ENCODE data around the gene ABI3BP.
A peak's percentile ranks its signal among the peaks of the same experiment; 100 is the strongest.

ABI3BP gene

GRCh38 chr3:100789579-100789978 is 203.6 kb downstream of the ABI3BP start:
- no peaks in the 10 kb centered on the region for H3K27me3 ChIP-seq (ENCODE audit: insufficient read depth, poor library complexity, severe bottlenecking)
- no peak for ATAC-seq (ENCODE audit: low read depth)
- TF ChIP-seq CTCF (IDR thresholded peaks at IDR 0.05; ENCODE audit: poor library complexity, severe bottlenecking): no peak

GRCh38 chr3:100783619-100784018 is 209.6 kb downstream of the ABI3BP start:
- DNase-seq (ENCODE audit: low spot score) (no peak), ATAC-seq (ENCODE audit: low read depth) (no peak)
- H3K36me3 ChIP-seq (ENCODE audit: low read depth): no peaks in the 10 kb centered on the region
- no peak overlapping the region for H3K4me3 ChIP-seq (ENCODE audit: severe bottlenecking)
- no peak for TF ChIP-seq CTCF (IDR thresholded peaks at IDR 0.05; ENCODE audit: poor library complexity, severe bottlenecking)
- H3K27ac ChIP-seq (ENCODE audit: poor library complexity, severe bottlenecking): no peak overlapping the region
- H3K4me1 ChIP-seq (ENCODE audit: insufficient read depth, poor library complexity, severe bottlenecking): peaks cover 2% of the 10 kb centered on the region
- H3K27me3 ChIP-seq (ENCODE audit: insufficient read depth, poor library complexity, severe bottlenecking): no peaks in the 10 kb centered on the region
- no peaks in the 10 kb centered on the region for H3K9me3 ChIP-seq (ENCODE audit: severe bottlenecking)

More at GRCh38 chr3:100789579-100789978, 203.6 kb downstream of the ABI3BP start:
- no peak for DNase-seq (ENCODE audit: low spot score)
- Histone ChIP-seq H3K4me3 (ENCODE audit: severe bottlenecking) (no peak overlapping the region), H3K36me3 (ENCODE audit: low read depth) (no peaks in the 10 kb centered on the region), H3K4me1 (ENCODE audit: insufficient read depth, poor library complexity, severe bottlenecking) (no peaks in the 10 kb centered on the region), H3K9me3 (ENCODE audit: severe bottlenecking) (no peaks in the 10 kb centered on the region), H3K27ac (ENCODE audit: poor library complexity, severe bottlenecking) (no peak overlapping the region)

GRCh38 chr3:100782906-100783305 is 210.3 kb downstream of the ABI3BP start:
- no peaks in the 10 kb centered on the region for H3K36me3 ChIP-seq (ENCODE audit: low read depth)
- H3K4me3 ChIP-seq (ENCODE audit: severe bottlenecking): no peak overlapping the region
- ATAC-seq (ENCODE audit: low read depth): no peak
- no peaks in the 10 kb centered on the region for H3K9me3 ChIP-seq (ENCODE audit: severe bottlenecking)
- H3K4me1 ChIP-seq (ENCODE audit: insufficient read depth, poor library complexity, severe bottlenecking): peaks cover 2% of the 10 kb centered on the region
- H3K27ac ChIP-seq (ENCODE audit: poor library complexity, severe bottlenecking): no peak overlapping the region
- no peak for DNase-seq (ENCODE audit: low spot score)
- no peak for TF ChIP-seq CTCF (IDR thresholded peaks at IDR 0.05; ENCODE audit: poor library complexity, severe bottlenecking)
- no peaks in the 10 kb centered on the region for H3K27me3 ChIP-seq (ENCODE audit: insufficient read depth, poor library complexity, severe bottlenecking)

- no peaks in the 10 kb centered on the region for H3K9me3 ChIP-seq (ENCODE audit: severe bottlenecking)
- H3K4me1 ChIP-seq (ENCODE audit: insufficient read depth, poor library complexity, severe bottlenecking): peaks cover 2% of the 10 kb centered on the region
- H3K36me3 ChIP-seq (ENCODE audit: low read depth): no peaks in the 10 kb centered on the region
- H3K27me3 ChIP-seq (ENCODE audit: insufficient read depth, poor library complexity, severe bottlenecking): no peaks in the 10 kb centered on the region
- no peak for TF ChIP-seq CTCF (IDR thresholded peaks at IDR 0.05; ENCODE audit: poor library complexity, severe bottlenecking)
- DNase-seq (ENCODE audit: low spot score) (no peak), ATAC-seq (ENCODE audit: low read depth) (no peak)
- no peak overlapping the region for H3K4me3 ChIP-seq (ENCODE audit: severe bottlenecking)
- H3K27ac ChIP-seq (ENCODE audit: poor library complexity, severe bottlenecking): no peak overlapping the region
Measured at GRCh38 chr3:100782348-100782747, 210.9 kb downstream of the ABI3BP start.

- H3K9me3 ChIP-seq (ENCODE audit: severe bottlenecking): no peaks in the 10 kb centered on the region
- peak; percentile 35; the same call in 1 of the 3 replicates for ATAC-seq (ENCODE audit: low read depth)
- DNase-seq (ENCODE audit: low spot score): no peak
- peaks cover 2% of the 10 kb centered on the region for H3K4me1 ChIP-seq (ENCODE audit: insufficient read depth, poor library complexity, severe bottlenecking)
- H3K27me3 ChIP-seq (ENCODE audit: insufficient read depth, poor library complexity, severe bottlenecking): no peaks in the 10 kb centered on the region
- no peak for TF ChIP-seq CTCF (IDR thresholded peaks at IDR 0.05; ENCODE audit: poor library complexity, severe bottlenecking)
- H3K27ac ChIP-seq (ENCODE audit: poor library complexity, severe bottlenecking): no peak overlapping the region
- H3K4me3 ChIP-seq (ENCODE audit: severe bottlenecking): no peak overlapping the region
- H3K36me3 ChIP-seq (ENCODE audit: low read depth): no peaks in the 10 kb centered on the region
Measured at GRCh38 chr3:100781301-100781700, 211.9 kb downstream of the ABI3BP start.

All from RWPE2 (cell line).